ENCODE data around the gene MAP3K14. TPM values are rescaled to one million over a fixed set of nuclear protein-coding genes. Genes with fewer than 3 reads are reported as not detected.

The MAP3K14 gene
- total RNA-seq, 2 donors from 2014 or later, result 12.5 to 16.1 TPM

GRCh38 chr17:45299361-45299760 is 17.5 kb downstream of the MAP3K14 start:
- DNase-seq (ENCODE audit: low spot score), result no peak
- WGBS, result 71% methylated on average over 2 of the region's 2 CpGs

DNA sequence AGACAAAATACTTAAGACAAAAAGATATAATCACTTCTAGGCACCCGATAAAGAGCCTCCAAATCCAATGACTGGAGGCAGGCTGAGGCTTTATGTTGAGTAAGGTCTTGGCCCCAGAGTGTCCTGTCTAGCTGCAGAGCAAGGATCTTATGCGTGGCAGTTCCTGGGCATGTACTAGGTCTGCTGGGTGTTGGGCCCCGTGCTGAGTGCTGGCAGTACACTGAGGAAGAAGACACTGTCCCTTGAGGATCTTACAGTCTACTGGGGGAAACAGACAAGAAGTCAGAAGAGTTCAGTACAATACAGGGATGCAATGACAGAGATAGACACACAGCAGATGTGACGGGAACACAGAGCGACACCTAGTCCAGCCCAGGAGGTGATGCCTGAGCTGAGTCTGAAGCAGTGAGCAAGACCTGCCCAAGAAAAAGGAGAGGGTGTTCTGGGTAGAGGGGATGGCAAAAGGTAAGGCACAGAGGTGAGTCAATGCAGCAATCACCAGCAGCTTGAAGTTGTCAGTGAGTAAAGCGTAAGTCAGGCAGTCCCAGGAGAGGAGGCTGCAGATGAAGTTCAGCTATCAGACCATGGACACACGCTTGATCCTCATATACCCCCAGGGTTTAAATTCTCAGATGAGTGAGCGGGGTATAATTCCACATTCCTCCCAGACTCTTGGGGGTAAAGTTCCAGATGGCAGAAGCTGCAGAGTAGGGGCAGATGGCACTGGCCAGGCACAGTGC is 18.1 kb downstream of the MAP3K14 start:
- no peaks in the 10 kb centered on the region for H3K27me3 ChIP-seq (replicated peaks; ENCODE audit: insufficient read depth)
- WGBS, result 78% methylated on average over 8 of the region's 8 CpGs
- no peaks in the 10 kb centered on the region for H3K9me3 ChIP-seq
- no peak overlapping the region for H3K4me3 ChIP-seq
- TF ChIP-seq POLR2A (IDR thresholded peaks at IDR 0.05) (no peak), CTCF (IDR thresholded peaks at IDR 0.05) (no peak), POLR2AphosphoS5 (IDR thresholded peaks at IDR 0.05) (no peak)
- H3K27ac ChIP-seq, result peak overlapping the region in 1 of 2 donors; percentile 3
- H3K36me3 ChIP-seq, result no peaks in the 10 kb centered on the region
- peaks cover 31% of the 10 kb centered on the region for H3K4me1 ChIP-seq (replicated peaks)
- intact Hi-C loops (cut with DNase I), result no loop called here
- DNase-seq (ENCODE audit: low spot score), result no peak

More at GRCh38 chr17:45299361-45299760, 17.5 kb downstream of the MAP3K14 start:
- intact Hi-C loops (cut with DNase I), result no loop called here
- peaks cover 24% of the 10 kb centered on the region for H3K4me1 ChIP-seq (replicated peaks)
- H3K27me3 ChIP-seq (replicated peaks; ENCODE audit: insufficient read depth), result no peaks in the 10 kb centered on the region
- H3K27ac ChIP-seq, result peak overlapping the region in 1 of 2 donors; percentile 3
- H3K4me3 ChIP-seq, result no peak overlapping the region
- no peaks in the 10 kb centered on the region for H3K9me3 ChIP-seq
- H3K36me3 ChIP-seq, result no peaks in the 10 kb centered on the region
- TF ChIP-seq POLR2AphosphoS5 (IDR thresholded peaks at IDR 0.05) (no peak), POLR2A (IDR thresholded peaks at IDR 0.05) (no peak), CTCF (IDR thresholded peaks at IDR 0.05) (no peak)

GRCh38 chr17:45296833-45297124 is 20.0 kb downstream of the MAP3K14 start:
- WGBS, result 11% methylated on average over 1 of the region's 1 CpG

DNA sequence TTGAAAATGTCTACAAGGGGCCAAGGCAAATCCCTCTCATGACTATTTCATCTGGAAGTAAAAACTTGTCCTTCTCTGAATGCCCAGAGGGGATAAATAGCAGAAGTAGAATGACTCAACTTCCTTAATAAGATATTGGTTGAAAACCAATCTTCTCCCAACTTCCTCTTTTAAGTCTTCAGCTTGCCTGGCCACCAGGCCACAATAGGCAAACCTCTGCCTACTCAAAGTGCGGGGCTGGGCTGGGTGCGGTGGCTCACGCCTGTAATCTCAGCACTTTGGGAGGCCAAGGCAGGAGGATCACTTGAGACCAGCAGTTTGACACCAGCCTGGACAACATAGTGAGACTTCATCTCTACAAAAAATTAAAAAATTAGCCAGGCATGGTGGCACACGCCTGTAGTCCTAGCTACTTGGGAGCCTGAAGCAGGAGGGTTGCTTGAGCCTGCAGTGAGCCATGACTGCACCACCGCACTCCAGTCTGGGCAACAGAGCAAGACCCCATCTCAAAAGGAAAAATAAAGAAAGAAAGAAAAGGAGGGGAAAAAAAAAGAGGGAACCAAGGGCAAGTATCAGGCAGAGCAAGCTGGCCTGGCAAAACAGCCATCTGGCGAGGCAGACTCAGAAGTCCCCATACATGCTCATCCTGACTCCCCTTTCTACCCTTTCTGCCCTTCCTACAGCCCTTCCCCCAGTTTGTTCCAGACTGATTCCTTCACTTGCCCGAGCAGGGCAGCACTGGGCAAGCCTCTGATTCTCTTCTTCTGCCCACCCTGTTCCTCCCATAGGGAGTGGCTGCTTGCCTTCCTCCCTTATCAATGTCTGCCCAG is 20.6 kb downstream of the MAP3K14 start:
- DNase-seq (ENCODE audit: low spot score), result no peak
- no peak overlapping the region for H3K4me3 ChIP-seq
- TF ChIP-seq POLR2AphosphoS5 (IDR thresholded peaks at IDR 0.05), result no peak
- TF ChIP-seq CTCF (IDR thresholded peaks at IDR 0.05), result no peak
- TF ChIP-seq POLR2A (IDR thresholded peaks at IDR 0.05), result no peak
- no peaks in the 10 kb centered on the region for H3K9me3 ChIP-seq
- 83% methylated on average over 7 of the region's 7 CpGs for WGBS
- intact Hi-C loops (cut with DNase I), result no loop called here
- H3K27ac ChIP-seq, result peak overlapping the region; percentile 74 to 82
- no peaks in the 10 kb centered on the region for H3K36me3 ChIP-seq
- H3K27me3 ChIP-seq (replicated peaks; ENCODE audit: insufficient read depth), result no peaks in the 10 kb centered on the region
- H3K4me1 ChIP-seq (replicated peaks), result peaks cover 44% of the 10 kb centered on the region

More at GRCh38 chr17:45296833-45297124, 20.0 kb downstream of the MAP3K14 start:
- no peak overlapping the region for H3K4me3 ChIP-seq
- H3K27ac ChIP-seq, result peak overlapping the region; percentile 74 to 82
- H3K36me3 ChIP-seq, result no peaks in the 10 kb centered on the region
- H3K27me3 ChIP-seq (replicated peaks; ENCODE audit: insufficient read depth), result no peaks in the 10 kb centered on the region
- peaks cover 44% of the 10 kb centered on the region for H3K4me1 ChIP-seq (replicated peaks)
- TF ChIP-seq CTCF (IDR thresholded peaks at IDR 0.05) (no peak), POLR2AphosphoS5 (IDR thresholded peaks at IDR 0.05) (peak; percentile 93)
- intact Hi-C loops (cut with DNase I), result no loop called here
- peak; percentile 89 for DNase-seq (ENCODE audit: low spot score)
- no peaks in the 10 kb centered on the region for H3K9me3 ChIP-seq

All from prostate gland (tissue), 2 donors.